GM12874 (cell line): ENCODE measurements around the gene PFDN6.

Source experiments
- CTCF ChIP-seq: IDR thresholded peaks from 2 replicates; pipeline ENCODE4 v1.5.1; 2011; ENCODE audit warnings: low read depth, mild to moderate bottlenecking, control low read depth, low read length, moderate library complexity; ENCODE audit not compliant: insufficient read depth

PFDN6 gene

GRCh38 chr6:33314515-33314942, 25.1 kb downstream of the PFDN6 start:
- TF ChIP-seq CTCF = no peak

- no peak for TF ChIP-seq CTCF
Observed at GRCh38 chr6:33314943-33315792, 25.8 kb downstream of the PFDN6 start.

DNA sequence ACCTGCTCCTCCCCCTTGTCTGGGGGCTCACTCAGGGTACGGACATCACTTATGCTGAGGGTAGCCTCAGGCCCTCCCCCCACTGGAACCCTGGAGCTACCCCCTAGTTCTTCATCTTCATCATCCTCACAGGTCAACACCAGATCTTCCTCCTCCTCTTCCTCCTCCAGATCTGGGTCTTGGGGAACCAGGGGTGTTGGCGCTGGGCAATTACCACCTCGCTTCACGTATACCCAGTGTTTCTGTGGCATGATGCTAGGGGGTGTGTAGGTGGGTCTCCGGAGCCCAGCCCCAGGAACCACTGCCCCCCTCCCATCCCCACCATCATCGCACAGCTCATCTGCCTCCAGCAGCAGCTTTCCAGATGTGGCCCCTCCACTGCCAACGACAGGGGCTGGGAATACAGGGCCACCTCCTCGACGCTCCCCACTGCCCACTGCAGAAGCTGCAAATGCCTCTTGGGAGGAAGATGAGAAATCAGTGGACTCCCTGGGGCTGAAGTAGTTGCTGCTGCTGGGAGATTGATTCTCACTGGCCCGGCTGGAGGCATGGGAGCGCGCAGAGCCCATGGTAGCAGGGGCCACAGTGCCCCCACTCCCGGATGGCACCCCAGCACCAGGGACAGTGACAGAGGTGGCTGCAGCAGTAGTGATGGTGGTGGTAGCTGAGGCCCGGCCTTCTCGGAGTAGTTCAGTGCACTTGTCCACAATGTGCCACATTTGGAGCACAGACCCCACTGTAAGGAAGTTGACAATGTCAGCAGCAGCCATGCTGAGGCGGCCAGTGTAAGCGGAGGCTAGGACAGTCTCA, 26.6 kb downstream of the PFDN6 start:
- TF ChIP-seq CTCF = no peak

DNA sequence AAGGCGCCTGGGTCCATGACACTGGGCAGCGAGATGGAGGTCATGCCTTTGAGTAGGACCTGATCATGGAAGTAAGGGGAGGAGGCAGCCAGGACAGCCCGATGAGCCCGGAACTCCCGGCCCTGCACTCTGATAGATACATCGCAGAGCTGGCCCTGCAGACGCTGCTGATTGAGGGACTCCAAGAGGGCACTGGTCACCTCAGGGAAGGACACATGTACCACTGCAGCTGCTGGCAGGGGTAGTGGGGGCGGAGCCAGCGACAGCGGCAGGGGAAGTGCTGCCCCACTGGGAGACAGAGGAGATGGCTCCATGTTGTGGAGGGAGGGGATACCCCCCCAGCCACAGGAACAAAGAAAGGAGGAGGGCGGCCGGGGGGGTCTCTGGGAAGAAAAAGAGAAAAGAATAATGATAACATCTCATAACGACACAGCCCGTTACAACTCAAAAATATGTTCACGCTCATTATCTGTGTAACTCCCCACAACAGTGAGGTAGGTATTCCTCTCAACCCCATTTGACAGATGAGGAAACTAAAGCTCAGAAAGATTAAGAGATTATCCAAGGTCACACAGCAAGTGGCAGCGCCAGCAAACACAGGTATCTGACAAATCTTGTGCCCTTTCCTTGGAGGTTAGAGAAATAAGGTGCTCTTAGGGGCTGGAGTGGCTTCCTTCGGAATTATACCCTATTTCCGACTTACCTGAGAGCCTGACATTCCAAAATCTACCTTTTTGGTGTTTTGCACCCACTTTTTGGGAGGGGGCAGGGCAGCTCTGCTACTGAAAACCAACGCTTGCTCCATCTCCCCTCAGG, 27.4 kb downstream of the PFDN6 start:
- no peak for TF ChIP-seq CTCF

DNA sequence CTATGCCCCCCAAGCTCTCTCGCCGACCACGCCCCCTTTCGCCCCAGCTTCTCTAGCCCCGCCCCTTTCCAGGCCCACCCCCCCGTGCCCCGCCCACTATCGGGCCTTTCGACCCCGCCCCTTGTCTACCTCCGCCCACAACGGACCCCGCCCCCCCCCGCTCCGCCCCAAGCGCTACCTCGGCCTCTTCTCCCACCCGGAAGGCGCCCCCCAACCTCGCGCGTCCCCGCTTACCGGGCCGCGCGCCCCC, 27.9 kb downstream of the PFDN6 start:
- no peak for TF ChIP-seq CTCF

DNA sequence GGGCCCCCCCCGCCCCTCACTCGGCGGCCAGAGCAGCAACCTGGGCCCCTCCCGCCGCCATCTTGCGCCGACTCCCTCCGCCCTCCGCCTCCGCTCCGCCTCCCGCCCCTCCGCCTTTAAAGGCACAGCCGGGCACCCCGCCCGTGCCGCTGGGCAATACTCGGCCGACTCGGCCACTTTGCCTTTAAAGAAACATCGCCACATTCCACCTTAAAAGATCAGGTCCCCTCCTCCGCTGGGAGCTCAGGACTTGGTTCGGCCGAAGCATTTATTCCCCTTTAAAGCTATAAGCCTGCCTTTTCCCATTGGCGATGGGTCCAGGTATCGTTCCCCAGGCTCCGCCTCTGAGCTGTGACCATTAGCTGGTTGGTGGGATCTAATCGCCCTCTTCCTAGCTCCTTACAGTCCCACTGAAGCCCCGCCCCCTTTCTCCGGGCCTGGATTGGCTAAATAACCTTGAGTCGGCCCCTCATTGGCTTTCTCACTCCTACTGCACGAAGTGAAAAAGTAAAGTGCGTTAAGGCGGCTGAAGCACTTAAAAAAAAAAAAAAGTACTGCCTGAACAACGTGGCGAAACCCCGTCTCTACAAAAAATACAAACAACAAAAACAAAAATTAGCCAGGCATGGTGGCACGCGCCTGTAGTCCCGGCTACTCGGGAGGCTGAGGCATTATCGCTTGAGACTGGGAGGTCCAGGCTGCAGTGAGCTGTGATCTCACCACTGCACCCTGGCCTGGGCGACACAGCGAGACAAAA, 28.4 kb downstream of the PFDN6 start, which contains the start of gene ZBTB22:
TSS of gene ZBTB22 (minus strand) at position 76 of the 757 bp plus-strand sequence. CDS start 828 bp downstream, outside the sequence.
- TF ChIP-seq CTCF = no peak
